Subcutaneous adipose tissue (tissue), 4 donors: ENCODE measurements around the gene CLEC4G. TPM values are rescaled to one million over a fixed set of nuclear protein-coding genes. Genes with fewer than 3 reads are reported as not detected.

Source experiments
- total RNA-seq, 4 donors: library from RNA; depleted of rRNA; stranded (reverse); fragments of >200 nt; gene quantifications; one replicate each; pipeline ENCODE4 v1.1.0, GENCODE V29; 2016
- TF ChIP-seq, protein P1 (sequence below): fragments of 450-650 bp; IDR thresholded peaks from one replicate; pipeline ENCODE4 v1.5.1; 2016; ENCODE audit warnings: low read depth, mild to moderate bottlenecking, control low read depth, antibody characterized with exemption, moderate library complexity

The CLEC4G gene
- total RNA-seq, 4 donors from 2014 or later, result 1.7 to 4.0 (median 3.1) TPM

- TF ChIP-seq, protein P1, sequence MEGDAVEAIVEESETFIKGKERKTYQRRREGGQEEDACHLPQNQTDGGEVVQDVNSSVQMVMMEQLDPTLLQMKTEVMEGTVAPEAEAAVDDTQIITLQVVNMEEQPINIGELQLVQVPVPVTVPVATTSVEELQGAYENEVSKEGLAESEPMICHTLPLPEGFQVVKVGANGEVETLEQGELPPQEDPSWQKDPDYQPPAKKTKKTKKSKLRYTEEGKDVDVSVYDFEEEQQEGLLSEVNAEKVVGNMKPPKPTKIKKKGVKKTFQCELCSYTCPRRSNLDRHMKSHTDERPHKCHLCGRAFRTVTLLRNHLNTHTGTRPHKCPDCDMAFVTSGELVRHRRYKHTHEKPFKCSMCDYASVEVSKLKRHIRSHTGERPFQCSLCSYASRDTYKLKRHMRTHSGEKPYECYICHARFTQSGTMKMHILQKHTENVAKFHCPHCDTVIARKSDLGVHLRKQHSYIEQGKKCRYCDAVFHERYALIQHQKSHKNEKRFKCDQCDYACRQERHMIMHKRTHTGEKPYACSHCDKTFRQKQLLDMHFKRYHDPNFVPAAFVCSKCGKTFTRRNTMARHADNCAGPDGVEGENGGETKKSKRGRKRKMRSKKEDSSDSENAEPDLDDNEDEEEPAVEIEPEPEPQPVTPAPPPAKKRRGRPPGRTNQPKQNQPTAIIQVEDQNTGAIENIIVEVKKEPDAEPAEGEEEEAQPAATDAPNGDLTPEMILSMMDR, result no peak
Measured at GRCh38 chr19:7757358-7757757, 25.4 kb upstream of the CLEC4G start.

GRCh38 chr19:7756258-7756657 is 24.3 kb upstream of the CLEC4G start:
- TF ChIP-seq, protein P1, result no peak

GRCh38 chr19:7751157-7751783 is 19.4 kb upstream of the CLEC4G start:
- TF ChIP-seq, protein P1, result no peak

GRCh38 chr19:7748756-7749155 is 16.8 kb upstream of the CLEC4G start:
- TF ChIP-seq, protein P1, result no peak

DNA sequence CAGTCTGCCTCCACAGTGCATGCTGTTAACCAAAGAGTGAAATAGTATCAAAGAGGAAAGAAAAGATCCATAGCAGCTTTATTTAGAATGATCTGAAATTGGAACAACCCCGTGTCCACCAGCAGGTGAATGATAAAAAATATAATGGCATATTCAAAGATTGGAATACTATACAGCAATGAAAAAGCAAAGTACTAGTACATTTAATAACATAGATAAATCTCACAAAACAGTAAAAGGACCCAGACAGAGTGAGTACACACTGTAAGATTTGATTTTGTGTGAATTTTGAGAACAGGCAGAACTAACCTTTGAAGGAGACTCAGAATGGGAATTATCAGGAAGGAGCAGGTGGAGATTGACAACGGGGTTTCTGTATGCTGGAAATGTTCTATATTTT is 16.3 kb upstream of the CLEC4G start:
- TF ChIP-seq, protein P1, result no peak

GRCh38 chr19:7746903-7747884 is 15.3 kb upstream of the CLEC4G start, which contains the start of gene CD209:
Gene CD209 (minus strand): TSS chr19:7747534. CDS start chr19:7747511, 23 bp downstream.
- TF ChIP-seq, protein P1, result no peak
